ENCODE measurements around the gene HMX3. TPM values are rescaled to one million over a fixed set of nuclear protein-coding genes. Genes with fewer than 3 reads are reported as not detected.
A peak's percentile ranks its signal among the peaks of the same experiment; 100 is the strongest.

The HMX3 gene
- total RNA-seq, result under 1 TPM in 1 of 2 donors, not detected in 1; 0.20 TPM

DNA sequence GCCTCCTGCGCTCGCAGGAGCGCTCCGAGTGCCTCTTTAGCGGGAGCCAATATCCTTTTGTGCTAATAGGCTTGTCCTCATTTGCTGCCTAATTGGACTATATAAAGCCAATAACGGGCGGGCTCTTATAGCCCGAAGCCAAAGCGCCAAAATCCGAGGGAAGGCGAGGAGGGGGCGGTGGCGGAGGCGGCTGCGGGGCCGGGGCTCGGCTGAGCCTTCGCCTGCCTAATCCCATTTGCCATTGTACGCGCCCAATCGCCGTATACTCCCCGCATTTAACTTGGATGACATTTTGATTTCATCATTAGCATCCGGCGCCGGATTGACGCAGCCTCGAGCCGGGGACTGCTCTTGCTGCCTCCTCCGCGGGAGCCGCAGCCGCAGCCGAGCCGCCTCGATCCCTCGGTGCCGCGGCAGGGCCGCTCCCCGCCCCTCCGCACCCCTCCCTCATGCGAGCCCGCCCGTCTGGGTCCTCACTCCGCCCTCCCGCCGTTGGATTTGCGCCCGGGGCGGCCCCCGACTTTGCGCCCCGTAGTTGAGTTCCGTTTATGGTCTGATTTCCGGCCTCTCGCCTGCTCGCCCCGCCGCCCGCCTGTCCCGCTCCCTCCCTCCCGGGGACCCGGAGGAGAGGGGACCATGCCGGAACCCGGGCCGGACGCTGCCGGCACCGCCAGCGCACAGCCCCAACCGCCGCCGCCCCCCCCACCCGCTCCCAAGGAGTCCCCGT lies at the start of gene HMX3:
HMX3 (plus strand) TSS at position 556 of the 727 bp plus-strand sequence; CDS start at position 637, 81 bp downstream.
- peak within 1 kb of the TSS in 1 of 2 donors; percentile 96 for H3K27ac Mint-ChIP-seq
- DNase-seq (ENCODE audit: low spot score in 2 of 2), result peak; percentile 46 to 63
- H3K36me3 Mint-ChIP-seq, result no peaks in the 10 kb centered on the region
- no peaks in the 10 kb centered on the region for H3K9me3 Mint-ChIP-seq
- peak; percentile 44 to 67 for ATAC-seq

DNA sequence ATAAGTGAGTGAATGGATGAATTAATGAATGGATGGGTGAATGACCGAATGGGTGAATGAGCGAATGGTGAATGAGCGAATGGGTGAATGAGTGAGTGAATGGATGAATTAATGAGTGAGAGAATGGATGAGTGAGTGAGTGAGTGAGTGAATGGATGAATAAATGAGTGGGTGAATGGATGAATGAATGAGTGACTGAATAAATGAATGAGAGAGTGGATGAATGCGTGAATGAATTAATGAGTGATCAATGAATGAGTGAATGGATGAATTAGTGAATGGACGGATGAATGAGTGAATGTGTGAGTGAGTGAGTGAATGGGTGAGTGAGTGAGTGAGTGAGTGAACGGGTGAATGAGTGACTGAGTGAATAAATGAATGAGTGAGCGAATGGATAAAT lies 49.5 kb upstream of the HMX3 start:
- no peak for DNase-seq (ENCODE audit: low spot score in 2 of 2)
- peaks cover 6 to 7% of the 10 kb centered on the region in 2 donors for H3K9me3 Mint-ChIP-seq
- ATAC-seq, result no peak
- no peaks in the 10 kb centered on the region for H3K36me3 Mint-ChIP-seq
- no peak overlapping the region for H3K27ac Mint-ChIP-seq

DNA sequence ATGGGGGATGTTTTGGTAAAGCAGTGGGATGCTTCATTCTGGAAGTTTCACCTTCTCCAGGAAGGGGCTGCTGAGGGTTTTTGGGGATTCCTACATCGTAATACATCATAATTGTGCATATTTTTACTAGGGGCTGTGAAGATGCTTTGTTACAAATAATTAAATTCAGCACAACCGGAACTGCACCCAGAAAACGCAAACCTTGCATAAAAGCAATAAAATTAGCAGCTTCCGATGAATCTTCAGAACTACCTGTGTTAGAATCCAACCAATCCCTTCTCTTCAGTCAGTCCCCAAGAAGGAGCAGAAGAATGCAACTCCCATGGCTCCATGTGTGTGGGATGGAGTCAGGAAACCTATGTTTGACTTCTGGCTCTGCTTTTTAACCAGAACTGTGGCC lies 48.4 kb upstream of the HMX3 start:
- DNase-seq (ENCODE audit: low spot score in 2 of 2), result no peak
- no peak for ATAC-seq
- Mint-ChIP-seq H3K27ac (no peak overlapping the region), H3K9me3 (peaks cover 6 to 7% of the 10 kb centered on the region in 2 donors), H3K36me3 (no peaks in the 10 kb centered on the region)

DNA sequence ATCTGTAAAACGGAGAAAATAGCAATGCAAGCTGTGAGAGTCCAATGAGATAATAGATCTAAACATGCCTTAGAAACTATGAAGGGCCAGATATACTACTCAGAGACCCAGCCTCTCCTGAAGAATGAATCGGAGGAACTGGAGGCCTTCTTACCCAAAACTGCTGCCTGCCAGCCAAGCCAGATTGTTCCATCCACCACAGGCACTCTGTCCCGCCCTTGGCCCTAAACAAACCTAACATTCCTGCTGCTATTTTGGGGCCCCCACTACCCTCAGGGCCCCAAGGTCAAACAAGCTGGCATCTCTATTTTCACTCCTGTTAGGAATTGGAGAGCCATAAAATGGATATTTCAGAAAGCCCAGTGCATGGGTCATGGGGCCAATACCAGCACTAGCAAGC lies 48.0 kb upstream of the HMX3 start:
- no peaks in the 10 kb centered on the region for H3K36me3 Mint-ChIP-seq
- DNase-seq (ENCODE audit: low spot score in 2 of 2) (no peak), ATAC-seq (no peak)
- no peak overlapping the region for H3K27ac Mint-ChIP-seq
- H3K9me3 Mint-ChIP-seq, result peaks cover 6 to 7% of the 10 kb centered on the region in 2 donors

- ATAC-seq (no peak), DNase-seq (ENCODE audit: low spot score in 2 of 2) (no peak)
- Mint-ChIP-seq H3K9me3 (no peaks in the 10 kb centered on the region), H3K36me3 (no peaks in the 10 kb centered on the region), H3K27ac (no peak overlapping the region)
Measured at GRCh38 chr10:123092635-123093414, 42.9 kb upstream of the HMX3 start.

- ATAC-seq (no peak), DNase-seq (ENCODE audit: low spot score in 2 of 2) (no peak)
- Mint-ChIP-seq H3K36me3 (no peaks in the 10 kb centered on the region), H3K27ac (no peak overlapping the region), H3K9me3 (no peaks in the 10 kb centered on the region)
Measured at GRCh38 chr10:123093489-123093888, 42.3 kb upstream of the HMX3 start.

DNA sequence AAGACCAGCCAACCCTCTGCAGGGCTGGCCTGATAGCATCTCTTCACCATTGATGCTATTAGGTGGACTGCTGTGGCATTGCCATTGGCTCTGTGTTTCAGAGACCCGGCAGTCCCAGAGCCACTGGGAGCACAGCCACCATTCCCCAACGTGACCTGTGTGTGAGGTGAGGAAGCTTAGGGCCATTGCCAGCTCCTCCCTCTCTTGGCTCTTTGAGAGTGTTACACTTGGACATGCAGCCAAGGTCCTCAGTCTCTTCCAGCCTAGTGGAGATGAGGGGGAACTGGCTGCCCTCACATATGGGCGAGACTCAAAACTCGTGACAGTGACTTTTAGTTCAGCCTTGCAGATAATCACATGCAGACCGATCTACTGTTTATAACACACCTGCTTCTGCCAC lies 39.3 kb upstream of the HMX3 start:
- DNase-seq (ENCODE audit: low spot score in 2 of 2) (no peak), ATAC-seq (no peak)
- no peaks in the 10 kb centered on the region for H3K36me3 Mint-ChIP-seq
- no peaks in the 10 kb centered on the region for H3K9me3 Mint-ChIP-seq
- no peak overlapping the region for H3K27ac Mint-ChIP-seq

GRCh38 chr10:123097039-123097438 lies 38.7 kb upstream of the HMX3 start:
- DNase-seq (ENCODE audit: low spot score in 2 of 2) (no peak), ATAC-seq (no peak)
- Mint-ChIP-seq H3K36me3 (no peaks in the 10 kb centered on the region), H3K27ac (no peak overlapping the region), H3K9me3 (no peaks in the 10 kb centered on the region)

DNA sequence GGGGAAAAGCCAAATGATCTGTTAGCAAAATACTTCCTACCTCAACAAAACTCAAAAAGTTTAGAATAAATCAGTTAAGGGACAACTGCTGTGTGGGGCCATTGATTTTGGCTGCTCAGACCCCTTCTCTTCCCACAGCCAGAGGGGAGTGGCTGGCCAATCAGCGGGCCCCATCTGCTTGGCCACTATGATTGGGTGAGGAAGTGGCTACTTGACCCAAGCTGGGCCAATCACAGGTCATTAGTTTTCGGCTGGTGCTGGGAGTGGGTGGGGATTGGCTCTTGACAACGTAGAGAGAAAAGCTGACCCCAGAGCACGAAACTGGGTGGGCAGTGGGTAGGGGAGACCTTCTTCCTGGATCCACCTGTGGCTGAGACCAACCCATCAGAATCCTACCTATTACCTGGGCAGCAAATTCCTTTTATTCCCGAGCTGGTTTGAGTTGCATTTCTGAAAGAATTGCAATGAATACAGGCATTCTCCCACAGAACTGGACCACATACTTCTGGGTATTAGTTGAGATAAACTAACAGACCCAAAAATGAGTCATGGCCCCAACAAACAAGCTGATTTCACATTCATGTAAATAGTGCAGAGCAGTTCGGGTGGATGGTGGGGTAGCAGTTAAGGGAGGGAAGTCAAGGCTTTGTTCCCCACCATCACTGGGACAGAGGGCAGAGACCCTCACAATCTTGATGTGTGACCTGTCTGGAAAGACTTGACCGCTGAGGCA lies 35.6 kb upstream of the HMX3 start:
- ATAC-seq (no peak), DNase-seq (ENCODE audit: low spot score in 2 of 2) (no peak)
- Mint-ChIP-seq H3K36me3 (no peaks in the 10 kb centered on the region), H3K27ac (no peak overlapping the region), H3K9me3 (no peaks in the 10 kb centered on the region)

- no peaks in the 10 kb centered on the region for H3K36me3 Mint-ChIP-seq
- DNase-seq (ENCODE audit: low spot score in 2 of 2), result no peak
- ATAC-seq, result no peak
- H3K9me3 Mint-ChIP-seq, result no peaks in the 10 kb centered on the region
- no peak overlapping the region for H3K27ac Mint-ChIP-seq
Measured at GRCh38 chr10:123101872-123102271, 33.9 kb upstream of the HMX3 start.

- H3K9me3 Mint-ChIP-seq, result no peaks in the 10 kb centered on the region
Measured at GRCh38 chr10:123102673-123103072, 33.1 kb upstream of the HMX3 start.

DNA sequence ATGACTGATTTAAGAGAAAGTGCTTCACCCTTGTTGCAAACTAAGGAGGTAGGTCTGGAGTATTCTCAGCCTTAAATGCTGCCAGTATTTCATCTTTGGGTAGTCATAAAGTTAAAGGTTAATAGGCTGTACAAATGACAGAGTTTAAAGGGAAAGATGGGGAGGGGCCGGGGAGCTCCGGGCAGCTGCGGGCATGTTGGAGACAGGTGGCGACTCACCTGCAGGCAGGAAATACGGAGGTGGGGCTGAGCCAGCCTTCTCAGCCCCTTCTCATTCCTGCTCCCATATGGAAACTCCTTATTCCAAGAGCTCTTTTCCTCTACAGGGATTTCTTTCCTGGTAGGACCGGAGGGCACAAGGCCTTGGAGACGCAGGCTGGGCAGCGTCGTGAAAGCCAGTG lies 31.8 kb upstream of the HMX3 start:
- ATAC-seq, result no peak
- no peaks in the 10 kb centered on the region for H3K9me3 Mint-ChIP-seq
- no peak overlapping the region for H3K27ac Mint-ChIP-seq
- no peaks in the 10 kb centered on the region for H3K36me3 Mint-ChIP-seq
- no peak for DNase-seq (ENCODE audit: low spot score in 2 of 2)

More at GRCh38 chr10:123102673-123103072, 33.1 kb upstream of the HMX3 start:
- no peak for ATAC-seq
- DNase-seq (ENCODE audit: low spot score in 2 of 2), result no peak
- Mint-ChIP-seq H3K36me3 (no peaks in the 10 kb centered on the region), H3K27ac (no peak overlapping the region)

DNA sequence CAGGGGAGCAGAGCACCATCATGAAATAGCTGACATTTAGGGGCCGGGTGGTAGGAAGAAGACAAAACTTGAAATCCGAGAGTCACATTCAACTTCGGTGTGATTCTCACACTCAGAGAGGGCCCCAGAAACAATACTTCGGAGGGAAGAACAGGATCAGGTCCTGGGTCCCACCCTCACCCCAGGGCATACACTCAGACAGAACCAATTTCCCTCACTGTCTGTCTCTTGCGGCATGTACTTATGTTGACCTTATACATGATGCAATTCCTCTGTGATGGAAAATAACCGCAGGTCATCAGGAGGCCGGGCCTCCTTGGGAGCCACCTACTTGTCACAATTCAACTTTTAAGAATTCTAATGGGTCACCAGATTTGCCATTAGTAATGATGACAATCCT lies 26.3 kb upstream of the HMX3 start:
- no peaks in the 10 kb centered on the region for H3K36me3 Mint-ChIP-seq
- no peak for DNase-seq (ENCODE audit: low spot score in 2 of 2)
- H3K9me3 Mint-ChIP-seq, result no peaks in the 10 kb centered on the region
- no peak overlapping the region for H3K27ac Mint-ChIP-seq
- ATAC-seq, result no peak

- H3K9me3 Mint-ChIP-seq, result no peaks in the 10 kb centered on the region
- ATAC-seq (no peak), DNase-seq (ENCODE audit: low spot score in 2 of 2) (no peak)
- no peak overlapping the region for H3K27ac Mint-ChIP-seq
- no peaks in the 10 kb centered on the region for H3K36me3 Mint-ChIP-seq
Measured at GRCh38 chr10:123117644-123118417, 17.9 kb upstream of the HMX3 start.

GRCh38 chr10:123119081-123119480 lies 16.7 kb upstream of the HMX3 start:
- DNase-seq (ENCODE audit: low spot score in 2 of 2), result no peak
- Mint-ChIP-seq H3K9me3 (no peaks in the 10 kb centered on the region), H3K36me3 (no peaks in the 10 kb centered on the region), H3K27ac (no peak overlapping the region)
- no peak for ATAC-seq

DNA sequence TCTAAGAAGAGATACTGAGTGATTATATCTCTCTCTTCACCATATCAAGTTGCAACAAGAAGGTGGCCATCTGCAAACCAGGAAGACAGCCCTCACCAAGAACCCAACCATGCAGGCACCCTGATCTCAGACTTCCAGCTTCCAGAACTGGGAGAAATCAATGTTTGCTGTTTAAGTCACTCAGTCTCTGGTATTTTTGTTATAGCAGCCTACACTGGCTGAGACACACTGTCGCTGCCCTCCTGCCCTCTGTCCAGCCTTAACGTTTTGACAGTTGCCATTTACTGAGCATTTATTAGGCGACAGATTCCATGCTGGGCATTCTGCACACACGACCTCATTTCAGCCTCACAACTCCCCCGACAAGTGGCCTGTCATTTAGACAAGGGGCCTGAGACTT lies 9.5 kb upstream of the HMX3 start:
- no peak for ATAC-seq
- DNase-seq (ENCODE audit: low spot score in 2 of 2), result no peak
- Mint-ChIP-seq H3K27ac (no peak overlapping the region), H3K9me3 (no peaks in the 10 kb centered on the region), H3K36me3 (no peaks in the 10 kb centered on the region)
